Activated T-helper 2 cell treated with anti-CD3 and anti-CD28 coated beads, Interferon-gamma antibody, Interleukin-2, Interleukin-4, amounts not matched to agents 10 μg/mL and 5 μg/mL and 100 μg/mL, durations not matched to agents 14 hours and 24 hours and 36 hours (primary cell): ENCODE results near the gene MDP1. TPM values are rescaled to one million over a fixed set of nuclear protein-coding genes. Genes with fewer than 3 reads are reported as not detected.

Experiments
- DNase-seq: peaks from one replicate; pipeline ENCODE4 v3.0.0; 2021; ENCODE audit warnings: low spot score
- H3K27ac Mint-ChIP-seq: one replicate; pipeline ENCODE4 v1.8.0; 2021; ENCODE audit warnings: mixed read lengths
- H3K27me3 Mint-ChIP-seq: one replicate; pipeline ENCODE4 v1.8.0; 2021; ENCODE audit warnings: low read depth, mixed read lengths
- H3K36me3 Mint-ChIP-seq: one replicate; pipeline ENCODE4 v1.8.0; 2021; ENCODE audit warnings: low read depth, mixed read lengths
- H3K4me1 Mint-ChIP-seq: one replicate; pipeline ENCODE4 v1.8.0; 2021; ENCODE audit warnings: low read depth, mixed read lengths
- H3K4me3 Mint-ChIP-seq: one replicate; pipeline ENCODE4 v1.8.0; 2021; ENCODE audit warnings: low read depth, mild to moderate bottlenecking, moderate library complexity, mixed read lengths
- H3K9me3 Mint-ChIP-seq: one replicate; pipeline ENCODE4 v1.8.0; 2021; ENCODE audit warnings: mixed read lengths
- intact Hi-C: fragments of 100-400 bp; cut with micrococcal nuclease; formaldehyde crosslinking; loops from one replicate; pipeline ENCODE4 v1.15.1; 2023
- total RNA-seq: library from RNA; stranded (reverse); gene quantifications from 2 replicates; pipeline ENCODE4 v1.2.3, GENCODE V29; 2022

Gene MDP1
- total RNA-seq, 1 donor from 2014 or later = 13.2 TPM

GRCh38 chr14:24197056-24197450 lies 18.8 kb downstream of the MDP1 start:
- Mint-ChIP-seq H3K27ac (peak overlapping the region; percentile 78), H3K36me3 (peaks cover 51% of the 10 kb centered on the region), H3K9me3 (peaks cover 3% of the 10 kb centered on the region), H3K4me3 (peak overlapping the region; percentile 98), H3K4me1 (peaks cover 38% of the 10 kb centered on the region), H3K27me3 (no peaks in the 10 kb centered on the region)
- DNase-seq = no peak
- intact Hi-C loops = no loop called here

DNA sequence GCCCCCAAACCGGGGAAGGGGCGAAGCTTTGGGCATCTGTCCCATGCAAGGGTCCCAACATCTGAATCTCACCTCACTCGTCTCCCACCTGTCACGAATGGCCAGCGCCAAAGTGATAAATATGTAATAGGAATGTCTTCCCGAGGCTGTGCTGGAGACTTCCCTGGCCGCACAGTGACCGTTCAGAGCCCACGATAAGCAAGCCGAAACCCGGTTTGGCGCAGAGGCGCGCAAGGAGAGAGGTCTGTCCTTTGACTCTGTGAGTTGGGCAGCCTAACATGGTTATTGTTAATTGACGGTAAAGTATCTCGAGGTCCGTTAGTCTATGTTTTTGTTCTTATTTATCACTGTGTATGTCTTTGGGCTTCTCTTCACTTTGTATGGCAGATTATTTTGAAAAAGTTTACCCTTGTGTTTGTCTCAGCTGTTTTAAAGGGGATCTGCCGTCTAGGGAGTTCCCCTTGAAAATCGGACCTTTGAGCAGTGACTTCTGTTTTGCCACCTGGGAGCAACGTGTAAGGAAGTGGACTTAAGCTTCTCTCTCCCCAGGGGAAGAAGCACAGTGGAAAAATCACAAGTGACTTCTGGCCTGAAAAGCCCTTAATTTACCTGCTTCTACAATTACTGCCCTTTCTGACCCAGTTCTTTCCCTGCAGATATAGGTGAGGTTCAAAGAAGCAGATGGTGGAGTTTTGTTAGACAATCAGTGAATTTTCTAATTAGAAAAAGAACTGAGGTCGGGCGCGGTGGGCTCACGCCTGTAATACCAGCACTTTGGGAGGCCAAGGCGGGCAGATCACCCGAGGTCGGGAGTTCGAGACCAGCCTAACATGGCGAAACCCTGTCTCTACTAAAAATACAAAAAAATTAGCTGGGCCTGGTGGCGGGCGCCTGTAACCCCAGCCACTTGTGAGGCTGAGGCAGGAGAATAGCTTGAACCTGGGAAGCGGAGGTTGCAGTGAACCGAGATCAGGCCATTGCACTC lies 19.5 kb downstream of the MDP1 start:
- Mint-ChIP-seq H3K36me3 (peaks cover 51% of the 10 kb centered on the region), H3K27ac (peak overlapping the region; percentile 97), H3K4me1 (peaks cover 38% of the 10 kb centered on the region), H3K9me3 (no peaks in the 10 kb centered on the region), H3K27me3 (no peaks in the 10 kb centered on the region), H3K4me3 (peak overlapping the region; percentile 98)
- DNase-seq = no peak
- intact Hi-C loops = no loop called here

DNA sequence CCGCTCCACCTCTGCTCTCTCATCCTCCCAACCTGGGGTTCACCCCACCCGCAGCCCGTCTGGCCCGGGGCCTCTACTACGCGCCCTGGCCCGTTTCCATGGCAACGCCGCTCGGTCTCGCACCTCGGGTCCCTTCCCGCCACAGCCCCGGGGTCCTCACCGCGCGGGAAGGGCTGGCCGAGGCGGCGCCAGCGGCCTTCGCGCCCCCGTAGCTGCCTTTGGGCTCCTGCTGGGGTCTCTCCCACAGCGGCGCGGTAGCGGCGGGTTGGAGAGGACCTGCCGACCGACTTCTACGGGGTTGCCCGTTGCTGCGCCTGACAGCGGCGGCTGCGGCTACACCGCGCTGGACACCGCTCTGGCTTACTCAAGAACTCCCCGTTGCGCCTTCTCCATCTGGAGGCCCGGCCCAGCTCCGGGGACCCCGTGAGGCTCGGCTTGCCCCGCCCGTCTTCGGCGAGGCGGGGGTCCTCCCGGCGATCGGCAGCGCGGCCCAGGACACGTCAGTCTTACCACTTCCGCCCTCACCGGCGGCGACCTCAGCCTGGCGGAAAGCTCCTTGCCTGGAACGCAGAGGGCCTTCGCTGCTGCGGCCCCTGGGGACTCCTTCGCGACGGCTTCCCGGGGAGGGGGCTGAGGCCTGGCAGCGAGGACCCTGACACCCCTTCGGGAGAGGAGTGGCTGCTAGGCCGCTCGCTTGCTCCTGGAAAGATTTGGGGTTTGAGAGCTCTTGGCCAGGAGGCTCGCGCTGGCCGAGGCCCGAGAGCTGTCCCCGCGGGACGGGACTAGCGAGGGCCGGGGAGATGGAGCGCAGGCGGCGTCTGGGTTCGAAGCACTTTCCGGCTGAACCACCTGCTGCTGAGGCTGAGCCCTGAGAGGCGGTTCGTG lies 20.4 kb downstream of the MDP1 start, which contains the start of gene TM9SF1:
Gene TM9SF1, minus strand, starts transcription at position 256 of the 885 bp plus-strand sequence. CDS start 422 bp downstream, outside the sequence.
- peak; percentile 84 for DNase-seq
- H3K4me1 Mint-ChIP-seq = peaks cover 38% of the 10 kb centered on the region
- intact Hi-C loops = loop anchor here (1.0 to 2.0 kb wide), 3 partner anchors 18 to 47 kb away; partner anchors contain the start of genes CHMP4A, GMPR2, NEDD8 and TINF2
- no peaks in the 10 kb centered on the region for H3K9me3 Mint-ChIP-seq
- peak within 1 kb of the TSS; percentile 97 for H3K27ac Mint-ChIP-seq
- H3K27me3 Mint-ChIP-seq = no peaks in the 10 kb centered on the region
- H3K4me3 Mint-ChIP-seq = peak within 1 kb of the TSS; percentile 98
- H3K36me3 Mint-ChIP-seq = peaks cover 49% of the 10 kb centered on the region

DNA sequence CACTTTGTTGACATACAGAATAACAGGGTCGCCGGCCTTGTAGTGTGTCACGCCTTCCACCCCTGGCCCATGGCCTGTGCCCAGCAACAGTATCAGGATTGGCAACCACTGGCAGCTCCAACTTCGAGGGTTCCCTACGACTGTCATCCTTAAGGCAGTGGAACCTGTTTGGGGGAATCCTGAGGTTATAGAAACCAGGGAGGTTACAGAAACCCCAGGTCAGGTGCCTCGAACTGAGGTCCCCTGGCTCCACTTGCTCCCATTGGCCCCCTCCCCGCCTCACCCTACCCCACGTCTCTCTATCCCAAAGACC lies 21.0 kb downstream of the MDP1 start:
- Mint-ChIP-seq H3K4me3 (peak overlapping the region; percentile 98), H3K9me3 (no peaks in the 10 kb centered on the region), H3K36me3 (peaks cover 49% of the 10 kb centered on the region), H3K4me1 (peaks cover 40% of the 10 kb centered on the region), H3K27ac (peak overlapping the region; percentile 97), H3K27me3 (no peaks in the 10 kb centered on the region)
- intact Hi-C loops = loop anchor here (1.0 to 2.0 kb wide), 3 partner anchors 18 to 48 kb away; partner anchors contain the start of genes CHMP4A, GMPR2, NEDD8 and TINF2
- DNase-seq = no peak

GRCh38 chr14:24194186-24194872 lies 21.5 kb downstream of the MDP1 start:
- Mint-ChIP-seq H3K27ac (peak overlapping the region; percentile 97), H3K36me3 (peaks cover 47% of the 10 kb centered on the region), H3K4me3 (peak overlapping the region; percentile 98), H3K4me1 (peaks cover 42% of the 10 kb centered on the region), H3K27me3 (no peaks in the 10 kb centered on the region), H3K9me3 (no peaks in the 10 kb centered on the region)
- intact Hi-C loops = loop anchor here (2.0 kb wide), 1 partner anchor 48 kb away; the partner anchor contains the start of gene TINF2
- no peak for DNase-seq

- Mint-ChIP-seq H3K4me1 (peaks cover 38% of the 10 kb centered on the region), H3K36me3 (peaks cover 41% of the 10 kb centered on the region), H3K27ac (peak overlapping the region; percentile 17), H3K4me3 (peak overlapping the region; percentile 13), H3K9me3 (no peaks in the 10 kb centered on the region), H3K27me3 (no peaks in the 10 kb centered on the region)
- DNase-seq = no peak
- intact Hi-C loops = no loop called here
Observed at GRCh38 chr14:24192933-24193332, 22.9 kb downstream of the MDP1 start.

DNA sequence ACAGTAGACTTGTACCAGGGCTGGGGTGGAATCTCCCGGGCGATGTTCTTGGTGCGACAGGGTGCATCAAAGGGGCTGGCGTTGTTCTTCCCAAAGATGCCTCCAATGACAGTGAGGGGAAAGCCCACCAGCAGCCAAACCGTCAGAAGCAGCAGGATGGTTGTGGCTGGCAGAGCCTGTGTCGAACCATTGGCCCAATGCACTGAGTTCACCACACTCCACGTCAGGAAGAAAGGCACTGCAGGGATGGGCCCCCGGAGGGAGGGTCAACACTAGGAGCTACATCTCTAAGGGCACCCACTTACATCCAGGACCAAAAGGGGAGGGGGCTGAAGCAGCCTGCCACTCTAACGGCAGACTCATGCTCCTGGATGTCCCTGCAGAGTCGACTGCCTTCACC lies 25.4 kb downstream of the MDP1 start:
- Mint-ChIP-seq H3K4me3 (no peak overlapping the region), H3K27me3 (no peaks in the 10 kb centered on the region), H3K9me3 (no peaks in the 10 kb centered on the region), H3K36me3 (peaks cover 52% of the 10 kb centered on the region), H3K4me1 (peaks cover 35% of the 10 kb centered on the region), H3K27ac (no peak overlapping the region)
- no peak for DNase-seq
- intact Hi-C loops = no loop called here

- peaks cover 29% of the 10 kb centered on the region for H3K4me1 Mint-ChIP-seq
- H3K36me3 Mint-ChIP-seq = peaks cover 58% of the 10 kb centered on the region
- no peaks in the 10 kb centered on the region for H3K27me3 Mint-ChIP-seq
- no peak overlapping the region for H3K4me3 Mint-ChIP-seq
- H3K27ac Mint-ChIP-seq = no peak overlapping the region
- H3K9me3 Mint-ChIP-seq = no peaks in the 10 kb centered on the region
- DNase-seq = no peak
- intact Hi-C loops = loop anchor here (2.0 kb wide), 2 partner anchors 43 to 75 kb away; partner anchors contain the start of genes DCAF11, NRL, PSME2 and RNF31
Observed at GRCh38 chr14:24189460-24189859, 26.4 kb downstream of the MDP1 start.

- Mint-ChIP-seq H3K9me3 (no peaks in the 10 kb centered on the region), H3K36me3 (peaks cover 61% of the 10 kb centered on the region), H3K4me3 (peak overlapping the region; percentile 88), H3K27ac (peak overlapping the region; percentile 81), H3K4me1 (peaks cover 25% of the 10 kb centered on the region), H3K27me3 (no peaks in the 10 kb centered on the region)
- DNase-seq = no peak
- intact Hi-C loops = loop anchor here (2.0 kb wide), 2 partner anchors 42 to 74 kb away; partner anchors contain the start of genes DCAF11, NRL, PSME2 and RNF31
Observed at GRCh38 chr14:24189059-24189375, 26.8 kb downstream of the MDP1 start.

GRCh38 chr14:24188251-24189058 lies 27.4 kb downstream of the MDP1 start, which contains the start of gene IPO4:
IPO4 (minus strand) TSS chr14:24188816; CDS start chr14:24188787, 29 bp downstream.
- intact Hi-C loops = loop anchor here (1.0 to 2.0 kb wide), 3 partner anchors 27 to 74 kb away; partner anchors contain the start of genes DCAF11, IRF9, NRL and PSME2
- H3K4me1 Mint-ChIP-seq = peaks cover 23% of the 10 kb centered on the region
- DNase-seq = peak; percentile 93
- H3K27ac Mint-ChIP-seq = peak within 1 kb of the TSS; percentile 81
- no peaks in the 10 kb centered on the region for H3K27me3 Mint-ChIP-seq
- H3K9me3 Mint-ChIP-seq = no peaks in the 10 kb centered on the region
- H3K4me3 Mint-ChIP-seq = peak within 1 kb of the TSS; percentile 88
- peaks cover 64% of the 10 kb centered on the region for H3K36me3 Mint-ChIP-seq

DNA sequence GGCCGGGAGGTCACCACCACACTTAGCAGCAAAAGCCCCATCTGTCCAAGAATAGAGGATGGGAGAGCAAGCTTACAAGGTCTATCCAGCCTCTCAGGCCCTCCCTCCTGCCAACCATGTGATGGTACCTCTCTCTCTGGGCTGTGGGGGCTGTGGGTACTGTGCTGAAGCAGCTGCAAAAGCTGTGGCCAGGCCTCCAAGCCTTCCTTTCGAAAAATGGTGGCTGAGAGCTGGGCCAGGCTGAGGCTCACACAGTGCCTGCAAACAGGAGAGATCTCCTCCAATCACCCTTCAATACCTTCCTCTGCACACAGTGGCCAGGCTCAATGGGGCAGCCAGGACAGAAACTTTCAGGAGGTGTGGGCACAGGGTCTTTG lies 28.3 kb downstream of the MDP1 start:
- peaks cover 17% of the 10 kb centered on the region for H3K4me1 Mint-ChIP-seq
- peak overlapping the region; percentile 81 for H3K27ac Mint-ChIP-seq
- intact Hi-C loops = no loop called here
- no peak for DNase-seq
- H3K9me3 Mint-ChIP-seq = no peaks in the 10 kb centered on the region
- peak overlapping the region; percentile 88 for H3K4me3 Mint-ChIP-seq
- no peaks in the 10 kb centered on the region for H3K27me3 Mint-ChIP-seq
- H3K36me3 Mint-ChIP-seq = peaks cover 66% of the 10 kb centered on the region
